K562 (cell line): ENCODE measurements around the gene EDN2.

ENCODE experiments used
- EP300 ChIP-seq: IDR thresholded peaks from 2 replicates; pipeline ENCODE4 v1.6.1; 2012; ENCODE audit warnings: low read length, improper control_type of control experiment
- GABPB1 ChIP-seq: sonication (generic); formaldehyde crosslinking; IDR thresholded peaks from 2 replicates; pipeline ENCODE4 v1.8.0; 2022; ENCODE audit warnings: mild to moderate bottlenecking, missing genetic modification reagents
- HDAC2 ChIP-seq: fragments of 450-650 bp; IDR thresholded peaks from 2 replicates; pipeline ENCODE4 v1.6.1; 2016; ENCODE audit warnings: mild to moderate bottlenecking
- RAD21 ChIP-seq, 2 experiments: fragments of 250-450 bp in 1 of 2; fragments of 450-650 bp in 1 of 2; sonication (Bioruptor Pico) in 1 of 2; formaldehyde crosslinking in 1 of 2; IDR thresholded peaks in 1 of 2; conservative IDR thresholded peaks in 1 of 2; 2 replicates each; pipeline versions ENCODE4 v1.4.0 to v1.8.0; 2020 to 2022; ENCODE audit warnings: mild to moderate bottlenecking in 2 of 2, moderate library complexity in 1 of 2
- SIX5 ChIP-seq, 2 experiments: IDR thresholded peaks; 2 replicates each; pipeline ENCODE4 v1.6.1; 2011; ENCODE audit warnings: low read length in 2 of 2, borderline replicate concordance in 1 of 2, low read depth in 1 of 2, mild to moderate bottlenecking in 1 of 2, moderate library complexity in 1 of 2; ENCODE audit not compliant: insufficient read depth in 1 of 2
- SMARCC2 ChIP-seq: fragments of 450-650 bp; IDR thresholded peaks from 2 replicates; pipeline ENCODE4 v1.6.1; 2017; ENCODE audit warnings: antibody characterized with exemption, moderate library complexity, mild to moderate bottlenecking, low read depth
- ZFX ChIP-seq: sonication (generic); formaldehyde crosslinking; IDR thresholded peaks from 2 replicates; pipeline ENCODE4 v1.8.0; 2022; ENCODE audit warnings: mild to moderate bottlenecking, missing genetic modification reagents, moderate library complexity
- ZNF239 ChIP-seq: fragments of 250-450 bp; sonication (Bioruptor Pico); IDR thresholded peaks from 2 replicates; pipeline ENCODE4 v1.4.0; 2020; ENCODE audit warnings: mild to moderate bottlenecking
- ZNF583 ChIP-seq: fragments of 250-450 bp; sonication (Bioruptor Pico); IDR thresholded peaks from 2 replicates; pipeline ENCODE4 v1.4.0; 2020
- ZNF778 ChIP-seq: fragments of 450-650 bp; formaldehyde crosslinking; IDR thresholded peaks from 2 replicates; pipeline ENCODE4 v1.4.0; 2020; ENCODE audit warnings: mild to moderate bottlenecking, moderate library complexity
- ZZZ3 ChIP-seq: fragments of 450-650 bp; IDR thresholded peaks from 2 replicates; pipeline ENCODE4 v1.6.1; 2016; ENCODE audit warnings: antibody characterized with exemption, mild to moderate bottlenecking, moderate library complexity
- TF ChIP-seq, protein P1 (sequence below), 3 experiments: IDR thresholded peaks in 2 of 3; conservative IDR thresholded peaks in 1 of 3; 2 replicates each; pipeline ENCODE4 v1.5.1; 2011 to 2012; ENCODE audit warnings: low read length in 3 of 3, mild to moderate bottlenecking in 3 of 3, control low read depth in 2 of 3, improper control_type of control experiment in 1 of 3, inconsistent platforms in 1 of 3, low read depth in 1 of 3, mixed read lengths in 1 of 3, moderate library complexity in 1 of 3; ENCODE audit not compliant: insufficient read depth in 2 of 3
- TF ChIP-seq, protein P2 (sequence below): fragments of 450-650 bp; formaldehyde crosslinking; IDR thresholded peaks from 2 replicates; pipeline ENCODE4 v1.4.0; 2022; ENCODE audit warnings: mild to moderate bottlenecking, moderate library complexity
- TF ChIP-seq, protein P3 (sequence below): sonication (generic); formaldehyde crosslinking; IDR thresholded peaks from 2 replicates; pipeline ENCODE4 v1.9.0; 2022; ENCODE audit warnings: mild to moderate bottlenecking, missing genetic modification reagents

DNA sequence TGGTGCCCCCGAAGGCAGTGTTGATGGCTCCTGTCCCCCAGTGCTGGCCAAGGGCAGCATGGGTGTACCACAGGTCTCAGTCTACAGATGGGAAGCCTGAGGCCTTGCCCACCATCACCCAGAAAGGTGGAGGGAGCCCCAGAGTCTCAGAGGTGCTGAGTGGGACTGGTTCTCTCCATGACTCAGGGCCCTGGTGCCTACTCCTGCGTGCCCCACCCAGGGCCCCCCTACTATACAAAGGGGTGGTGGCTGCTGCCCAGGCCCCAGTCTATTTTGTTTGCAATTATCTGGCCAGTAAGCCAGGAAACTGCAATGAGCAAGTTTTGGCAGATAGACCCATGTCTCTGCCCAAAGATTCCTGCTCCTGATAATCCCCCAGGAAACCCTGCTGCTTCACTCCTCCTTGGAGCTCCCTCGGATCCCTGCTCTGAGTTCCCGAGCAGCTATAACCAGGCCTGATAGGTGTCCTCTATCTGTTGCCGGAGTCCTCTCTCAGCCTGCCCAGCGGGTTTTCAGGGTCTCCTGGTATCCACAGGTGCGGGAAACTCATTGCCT is 41.7 kb downstream of the EDN2 start:
- no peak for TF ChIP-seq EP300
- TF ChIP-seq SMARCC2 = no peak
- TF ChIP-seq, protein P1, sequence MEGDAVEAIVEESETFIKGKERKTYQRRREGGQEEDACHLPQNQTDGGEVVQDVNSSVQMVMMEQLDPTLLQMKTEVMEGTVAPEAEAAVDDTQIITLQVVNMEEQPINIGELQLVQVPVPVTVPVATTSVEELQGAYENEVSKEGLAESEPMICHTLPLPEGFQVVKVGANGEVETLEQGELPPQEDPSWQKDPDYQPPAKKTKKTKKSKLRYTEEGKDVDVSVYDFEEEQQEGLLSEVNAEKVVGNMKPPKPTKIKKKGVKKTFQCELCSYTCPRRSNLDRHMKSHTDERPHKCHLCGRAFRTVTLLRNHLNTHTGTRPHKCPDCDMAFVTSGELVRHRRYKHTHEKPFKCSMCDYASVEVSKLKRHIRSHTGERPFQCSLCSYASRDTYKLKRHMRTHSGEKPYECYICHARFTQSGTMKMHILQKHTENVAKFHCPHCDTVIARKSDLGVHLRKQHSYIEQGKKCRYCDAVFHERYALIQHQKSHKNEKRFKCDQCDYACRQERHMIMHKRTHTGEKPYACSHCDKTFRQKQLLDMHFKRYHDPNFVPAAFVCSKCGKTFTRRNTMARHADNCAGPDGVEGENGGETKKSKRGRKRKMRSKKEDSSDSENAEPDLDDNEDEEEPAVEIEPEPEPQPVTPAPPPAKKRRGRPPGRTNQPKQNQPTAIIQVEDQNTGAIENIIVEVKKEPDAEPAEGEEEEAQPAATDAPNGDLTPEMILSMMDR (IDR thresholded peaks at IDR 0.05 in 2 of 3, conservative IDR thresholded peaks at IDR 0.05 in 1 of 3; ENCODE audit: insufficient read depth in 2 of 3, low read depth in 1 of 3, low read length in 3 of 3) = no peak
- TF ChIP-seq RAD21 (CRISPR knock-in tag; conservative IDR thresholded peaks at IDR 0.05 in 1 of 2, IDR thresholded peaks at IDR 0.05 in 1 of 2) = no peak
- TF ChIP-seq SIX5 (IDR thresholded peaks at IDR 0.05; ENCODE audit: borderline replicate concordance in 1 of 2, insufficient read depth in 1 of 2, low read depth in 1 of 2, low read length in 2 of 2) = no peak
- TF ChIP-seq, protein P2, sequence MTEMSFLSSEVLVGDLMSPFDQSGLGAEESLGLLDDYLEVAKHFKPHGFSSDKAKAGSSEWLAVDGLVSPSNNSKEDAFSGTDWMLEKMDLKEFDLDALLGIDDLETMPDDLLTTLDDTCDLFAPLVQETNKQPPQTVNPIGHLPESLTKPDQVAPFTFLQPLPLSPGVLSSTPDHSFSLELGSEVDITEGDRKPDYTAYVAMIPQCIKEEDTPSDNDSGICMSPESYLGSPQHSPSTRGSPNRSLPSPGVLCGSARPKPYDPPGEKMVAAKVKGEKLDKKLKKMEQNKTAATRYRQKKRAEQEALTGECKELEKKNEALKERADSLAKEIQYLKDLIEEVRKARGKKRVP (CRISPR knock-in tag) = no peak
- TF ChIP-seq GABPB1 = no peak
- no peak for TF ChIP-seq ZFX (CRISPR knock-in tag)
- TF ChIP-seq, protein P3, sequence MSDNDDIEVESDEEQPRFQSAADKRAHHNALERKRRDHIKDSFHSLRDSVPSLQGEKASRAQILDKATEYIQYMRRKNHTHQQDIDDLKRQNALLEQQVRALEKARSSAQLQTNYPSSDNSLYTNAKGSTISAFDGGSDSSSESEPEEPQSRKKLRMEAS = no peak
- TF ChIP-seq ZNF583 (CRISPR knock-in tag) = no peak
- no peak for TF ChIP-seq ZNF239 (CRISPR knock-in tag)
- TF ChIP-seq ZNF778 (CRISPR knock-in tag) = no peak
- no peak for TF ChIP-seq ZZZ3
- no peak for TF ChIP-seq HDAC2
